Activated CD8-positive, alpha-beta memory T cell treated with anti-CD3 and anti-CD28 coated beads for 24 hours (primary cell): ENCODE data around the gene GNB1L.

Source experiments
- DNase-seq: peaks from one replicate; pipeline ENCODE4 v3.0.0-alpha.2; 2020

Gene GNB1L

DNA sequence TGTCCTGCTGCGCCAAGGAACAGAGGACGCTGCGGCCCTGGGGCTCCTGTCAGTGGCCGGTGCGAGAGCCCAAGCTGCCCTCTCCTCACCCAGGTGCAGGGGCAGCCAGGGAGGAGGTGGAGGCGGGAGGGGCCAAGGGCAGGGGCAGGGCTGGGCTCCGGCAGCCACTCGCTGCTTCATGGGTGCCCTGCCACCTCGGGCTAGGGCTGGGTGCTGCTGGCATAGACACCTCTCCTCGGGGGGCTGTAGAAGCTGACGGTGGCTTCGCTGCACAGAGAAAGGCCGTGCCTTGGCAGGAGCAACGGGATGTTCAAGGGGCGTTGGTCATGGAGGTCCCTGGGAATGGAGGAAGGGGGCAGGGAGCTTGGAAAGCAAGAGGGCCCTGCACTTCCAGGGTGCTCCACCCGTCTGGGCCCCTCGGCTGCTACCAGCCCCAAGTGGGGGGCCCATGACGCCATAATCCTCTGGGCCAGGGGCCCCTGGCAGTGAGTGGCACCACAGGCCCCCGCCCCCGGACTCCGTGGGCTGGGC lies 95.7 kb downstream of the GNB1L start:
- DNase-seq = no peak

GRCh38 chr22:19757985-19758895 lies 96.4 kb downstream of the GNB1L start:
- no peak for DNase-seq

- no peak for DNase-seq
Observed at GRCh38 chr22:19757140-19757984, 97.3 kb downstream of the GNB1L start.

DNA sequence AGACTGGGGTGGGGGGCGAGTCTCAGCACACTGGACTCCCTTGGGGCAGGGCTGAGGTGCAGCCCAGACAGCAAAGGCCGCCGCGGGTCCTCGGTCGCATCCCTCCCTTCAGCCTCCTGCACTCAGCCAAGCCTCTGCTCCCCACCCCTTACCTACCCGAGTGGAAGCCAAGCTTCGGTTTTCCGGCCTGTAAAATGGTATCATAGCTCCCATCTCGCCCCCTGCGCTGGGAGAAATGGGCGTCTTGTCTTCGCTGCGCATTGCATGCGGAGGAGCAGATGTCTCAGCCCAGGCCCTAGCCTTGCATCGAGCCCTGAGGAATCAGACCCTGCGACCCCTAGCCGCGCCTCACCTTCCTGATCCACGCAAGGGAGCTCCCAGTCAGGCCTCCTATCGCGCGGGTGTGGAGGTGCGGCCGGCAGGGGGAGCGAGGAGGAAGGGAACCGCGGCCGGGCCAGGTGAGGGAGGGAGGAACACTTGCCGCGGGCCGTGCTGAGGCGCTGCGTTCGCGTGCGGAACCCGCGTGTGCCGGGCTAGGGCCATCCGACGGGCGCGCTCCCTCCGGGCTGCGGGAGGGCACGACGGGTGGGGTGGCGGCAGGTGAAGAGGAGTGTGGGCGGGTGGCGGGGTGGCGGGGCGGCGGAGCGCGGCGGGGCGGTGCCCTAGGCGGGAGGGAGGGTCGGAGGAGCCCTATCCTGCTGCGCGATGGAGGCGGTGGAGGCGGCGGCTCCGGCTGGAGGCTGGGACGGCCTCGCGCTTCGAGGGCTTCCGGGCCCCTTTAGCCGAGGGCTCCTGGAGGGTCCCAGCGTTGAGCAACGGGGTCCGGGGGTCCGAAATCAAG lies 98.2 kb downstream of the GNB1L start:
- DNase-seq = peak; percentile 81

DNA sequence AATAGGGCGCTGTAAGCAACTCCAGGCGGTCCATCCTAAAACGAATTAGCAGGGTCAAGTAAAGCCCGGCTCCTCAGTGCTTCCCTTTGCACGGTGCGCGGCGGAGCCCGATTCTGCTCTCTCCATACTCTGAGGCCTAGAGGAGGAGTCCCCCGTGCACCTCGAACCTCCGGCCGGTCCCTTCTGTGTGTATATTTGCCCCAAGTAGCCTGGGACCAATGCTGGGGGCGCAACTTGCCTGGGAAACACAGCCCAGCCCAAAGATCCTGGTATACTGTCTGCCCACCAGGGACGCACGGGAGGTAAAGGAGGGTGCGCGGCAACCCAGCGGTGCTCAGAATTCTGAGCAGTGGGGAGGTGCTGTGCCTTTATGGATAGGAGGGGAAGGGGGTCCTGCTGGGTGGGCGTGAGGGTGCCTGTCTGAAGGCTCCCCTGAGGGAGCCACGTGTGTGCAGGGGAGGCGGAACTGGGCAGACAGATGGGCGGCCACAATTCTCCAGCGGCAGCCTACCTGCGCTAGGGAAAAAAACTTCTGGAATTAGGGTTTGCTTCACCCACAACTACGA lies 98.9 kb downstream of the GNB1L start:
- DNase-seq = no peak

DNA sequence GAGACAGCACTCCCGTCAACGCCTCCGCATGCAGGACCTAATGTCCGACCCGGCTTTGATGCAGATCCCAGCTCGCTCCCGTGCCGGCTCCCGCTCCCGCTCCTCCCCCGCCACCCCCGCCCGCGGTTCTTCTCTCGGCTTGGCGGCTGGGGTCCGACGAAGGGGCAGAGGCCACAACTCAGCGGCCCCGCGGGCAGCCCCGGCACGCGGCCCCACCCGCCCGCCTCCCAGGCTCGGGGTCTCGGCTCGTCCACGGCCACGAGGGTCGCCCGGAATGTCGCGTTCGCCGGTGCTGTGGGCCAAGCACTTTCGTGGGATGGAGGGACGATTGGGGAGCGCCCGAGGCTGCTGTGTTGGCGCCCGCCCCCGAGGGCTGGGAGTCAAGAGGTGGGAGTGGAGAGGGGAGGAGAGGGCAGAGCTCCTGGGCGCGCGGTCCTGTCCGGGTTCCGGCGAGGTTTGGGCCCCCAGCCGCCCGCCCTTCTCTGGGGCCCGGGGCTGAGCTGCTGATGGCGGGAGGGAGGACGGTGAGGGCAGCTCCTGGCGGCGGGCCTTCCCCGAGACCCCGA lies 99.4 kb downstream of the GNB1L start:
- no peak for DNase-seq

GRCh38 chr22:19754701-19755144 lies 100.0 kb downstream of the GNB1L start:
- no peak for DNase-seq

DNA sequence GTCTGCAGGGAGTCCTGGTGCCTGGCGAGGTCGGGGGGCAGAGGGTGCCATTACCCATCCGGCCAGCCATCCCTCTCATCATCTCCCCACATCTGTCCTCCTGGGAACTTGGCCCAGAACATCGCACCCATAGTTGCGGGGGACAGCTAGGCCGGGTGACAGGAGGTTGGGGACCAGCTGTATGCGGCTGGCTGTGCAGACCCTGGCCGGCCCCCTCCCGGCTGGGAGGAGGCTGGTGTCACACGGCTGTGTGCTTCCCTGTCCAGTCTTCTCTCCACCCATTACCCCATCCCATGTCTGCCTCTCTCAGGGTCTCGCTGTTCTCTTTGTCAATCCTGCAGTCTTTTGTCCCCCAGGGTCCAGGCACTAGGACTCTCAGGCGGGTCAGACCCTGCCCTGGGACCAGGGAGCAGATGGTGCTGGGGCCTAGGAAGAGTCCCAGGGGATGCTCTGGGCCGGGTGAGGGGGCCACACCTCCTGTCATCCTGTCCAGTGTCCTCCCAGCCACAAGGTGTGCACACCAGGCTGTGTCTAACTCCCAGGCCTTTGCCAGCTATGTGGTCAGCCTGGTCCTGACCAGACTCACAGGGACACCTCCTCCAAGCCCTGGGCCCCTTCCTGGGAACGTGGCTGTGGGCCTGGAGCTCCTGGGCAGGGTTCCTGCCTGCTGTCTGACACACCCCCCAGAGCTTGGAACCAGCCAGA lies 100.5 kb downstream of the GNB1L start:
- DNase-seq = no peak

- no peak for DNase-seq
Observed at GRCh38 chr22:19753090-19753842, 101.4 kb downstream of the GNB1L start.

GRCh38 chr22:19751497-19752245 lies 103.0 kb downstream of the GNB1L start:
- DNase-seq = no peak

GRCh38 chr22:19750507-19751490 lies 103.9 kb downstream of the GNB1L start:
- DNase-seq = no peak

- no peak for DNase-seq
Observed at GRCh38 chr22:19749876-19750275, 104.8 kb downstream of the GNB1L start.

- no peak for DNase-seq
Observed at GRCh38 chr22:19748991-19749664, 105.5 kb downstream of the GNB1L start.

DNA sequence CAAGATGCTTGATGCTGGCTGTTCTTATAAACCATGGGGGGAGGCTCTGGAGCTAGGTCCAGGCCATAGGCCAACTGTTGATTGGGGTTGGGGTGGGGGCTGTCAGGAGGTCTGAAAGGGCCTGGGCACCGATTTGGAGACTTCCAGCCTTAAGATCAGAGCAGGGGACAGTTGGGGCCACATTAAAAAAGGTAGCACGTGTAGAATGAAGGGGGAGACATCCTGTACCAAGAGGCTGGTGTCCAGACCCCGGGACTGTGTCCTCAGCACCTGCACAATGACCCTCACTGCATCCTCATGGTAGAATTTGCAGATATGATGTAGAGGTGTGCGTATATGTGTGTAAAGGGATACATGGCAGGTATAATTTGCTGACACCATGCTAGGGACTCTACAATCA lies 106.5 kb downstream of the GNB1L start:
- DNase-seq = no peak

- DNase-seq = no peak
Observed at GRCh38 chr22:19747551-19747950, 107.1 kb downstream of the GNB1L start.

GRCh38 chr22:19746726-19747125 lies 107.9 kb downstream of the GNB1L start:
- DNase-seq = no peak

- DNase-seq = no peak
Observed at GRCh38 chr22:19745155-19746101, 109.2 kb downstream of the GNB1L start.
